Activated CD4-positive, alpha-beta memory T cell treated with anti-CD3 and anti-CD28 coated beads, Interleukin-2, amount 10 ng/mL, durations not matched to agents 7 days and 5 days (primary cell): ENCODE results near the gene FRMPD1. TPM values are rescaled to one million over a fixed set of nuclear protein-coding genes. Genes with fewer than 3 reads are reported as not detected.

Source experiments
- CTCF ChIA-PET: fragments of 350-600 bp; sonication (Branson Sonifier 250); formaldehyde crosslinking; loops from one replicate; lab custom pipeline; 2021; ENCODE audit warnings: antibody characterized with exemption, inconsistent platforms; lab: Charles Lee
- POLR2A ChIA-PET: fragments of 350-600 bp; sonication (Branson Sonifier 250); formaldehyde crosslinking; loops from one replicate; lab custom pipeline; 2021; ENCODE audit warnings: antibody characterized with exemption; lab: Charles Lee
- DNase-seq: peaks from one replicate; pipeline ENCODE4 v3.0.0-alpha.2; 2020
- H3K27ac Mint-ChIP-seq: one replicate; pipeline ENCODE4 v1.8.0; 2021; ENCODE audit warnings: mild to moderate bottlenecking, mixed read lengths
- H3K27me3 Mint-ChIP-seq: one replicate; pipeline ENCODE4 v1.8.0; 2021; ENCODE audit warnings: mixed read lengths
- H3K36me3 Mint-ChIP-seq: one replicate; pipeline ENCODE4 v1.8.0; 2021; ENCODE audit warnings: low read depth, mixed read lengths
- H3K4me1 Mint-ChIP-seq: one replicate; pipeline ENCODE4 v1.8.0; 2021; ENCODE audit warnings: mixed read lengths
- H3K4me3 Mint-ChIP-seq: one replicate; pipeline ENCODE4 v1.8.0; 2021; ENCODE audit warnings: mild to moderate bottlenecking, mixed read lengths
- H3K9me3 Mint-ChIP-seq: one replicate; pipeline ENCODE4 v1.8.0; 2021; ENCODE audit warnings: mixed read lengths
- total RNA-seq, 2 experiments: library from RNA; stranded (reverse); gene quantifications; one replicate each; pipeline ENCODE4 v1.2.3, GENCODE V29; 2021

Gene FRMPD1
- total RNA-seq, 2 experiments from 2014 or later = not detected

DNA sequence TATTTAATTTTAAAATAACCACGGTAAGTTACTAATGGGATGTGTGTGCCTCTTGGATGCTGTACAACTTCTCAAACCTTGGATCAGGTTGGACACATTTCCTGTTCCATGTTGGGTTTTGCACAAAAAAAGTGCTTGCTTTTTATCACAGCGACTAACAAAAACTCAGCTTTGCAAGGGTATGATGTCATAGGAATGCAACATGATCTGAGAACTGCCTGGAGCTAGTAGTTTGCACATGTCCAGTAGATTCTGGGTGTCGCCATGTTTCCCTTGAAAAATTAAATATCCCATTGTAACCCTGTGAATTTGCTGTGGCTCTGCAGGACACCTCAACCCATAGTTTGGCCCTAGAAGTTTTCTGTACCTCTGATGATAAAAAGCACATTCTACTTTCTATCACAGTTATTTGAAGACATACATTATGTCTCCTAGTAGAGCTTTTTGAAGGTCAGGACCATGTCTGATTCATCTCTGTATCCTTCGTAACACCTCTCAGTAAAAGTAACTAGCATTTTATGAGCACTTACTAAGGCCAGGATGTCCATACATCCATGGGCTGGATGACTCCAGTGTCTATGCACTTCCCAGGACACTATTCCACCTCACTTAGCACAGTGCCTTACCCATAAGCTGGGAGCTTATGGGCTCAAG, 11.5 kb upstream of the FRMPD1 start:
- Mint-ChIP-seq H3K9me3 (no peaks in the 10 kb centered on the region), H3K4me1 (no peaks in the 10 kb centered on the region), H3K27ac (no peak overlapping the region), H3K27me3 (peaks cover 23% of the 10 kb centered on the region), H3K4me3 (no peak overlapping the region), H3K36me3 (no peaks in the 10 kb centered on the region)
- ChIA-PET CTCF (no interaction called here), POLR2A (no interaction called here)
- no peak for DNase-seq

DNA sequence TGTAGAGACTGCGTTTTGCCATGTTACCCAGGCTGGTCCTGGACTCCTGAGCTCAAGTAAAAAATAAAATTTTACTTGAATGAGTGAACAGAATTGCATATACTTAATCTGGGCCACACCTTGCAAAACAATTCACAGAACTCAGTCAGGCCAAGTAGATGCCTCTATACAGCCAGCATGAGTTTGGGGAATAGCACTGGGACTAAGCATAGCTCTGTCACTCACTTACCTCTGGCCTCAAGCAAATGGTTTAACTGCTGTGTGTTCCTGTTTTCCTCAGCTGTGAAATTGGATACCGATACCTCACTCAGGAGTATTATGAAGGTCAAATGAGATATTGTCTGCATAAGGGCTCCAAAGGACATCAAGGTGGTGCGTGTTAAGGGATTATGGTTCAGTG, 10.9 kb upstream of the FRMPD1 start:
- Mint-ChIP-seq H3K4me3 (no peak overlapping the region), H3K4me1 (no peaks in the 10 kb centered on the region), H3K27me3 (peaks cover 24% of the 10 kb centered on the region), H3K9me3 (no peaks in the 10 kb centered on the region), H3K36me3 (no peaks in the 10 kb centered on the region), H3K27ac (no peak overlapping the region)
- no peak for DNase-seq
- POLR2A ChIA-PET = no interaction called here
- CTCF ChIA-PET = no interaction called here

DNA sequence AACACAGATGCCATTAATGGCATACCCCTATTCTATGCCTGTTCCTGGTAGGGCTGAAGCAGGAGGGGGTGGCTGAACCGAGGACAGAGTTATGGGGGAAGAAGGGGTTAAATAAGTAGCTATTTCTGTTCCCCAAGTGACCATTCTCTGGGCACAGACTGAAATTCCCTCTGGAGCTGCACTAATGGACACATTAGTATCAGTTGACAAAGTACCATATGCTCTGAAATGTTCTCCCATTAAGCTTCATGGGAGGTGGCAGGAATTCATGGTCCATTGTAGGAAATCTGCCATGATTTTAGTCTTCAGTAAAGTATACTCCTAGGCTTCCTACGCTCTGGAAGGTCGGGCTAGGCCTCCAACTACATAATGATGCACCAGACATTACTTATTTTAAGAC, 10.5 kb upstream of the FRMPD1 start:
- H3K27ac Mint-ChIP-seq = no peak overlapping the region
- no peaks in the 10 kb centered on the region for H3K4me1 Mint-ChIP-seq
- H3K27me3 Mint-ChIP-seq = peaks cover 28% of the 10 kb centered on the region
- CTCF ChIA-PET = no interaction called here
- POLR2A ChIA-PET = no interaction called here
- DNase-seq = no peak
- no peaks in the 10 kb centered on the region for H3K9me3 Mint-ChIP-seq
- H3K4me3 Mint-ChIP-seq = no peak overlapping the region
- H3K36me3 Mint-ChIP-seq = no peaks in the 10 kb centered on the region

DNA sequence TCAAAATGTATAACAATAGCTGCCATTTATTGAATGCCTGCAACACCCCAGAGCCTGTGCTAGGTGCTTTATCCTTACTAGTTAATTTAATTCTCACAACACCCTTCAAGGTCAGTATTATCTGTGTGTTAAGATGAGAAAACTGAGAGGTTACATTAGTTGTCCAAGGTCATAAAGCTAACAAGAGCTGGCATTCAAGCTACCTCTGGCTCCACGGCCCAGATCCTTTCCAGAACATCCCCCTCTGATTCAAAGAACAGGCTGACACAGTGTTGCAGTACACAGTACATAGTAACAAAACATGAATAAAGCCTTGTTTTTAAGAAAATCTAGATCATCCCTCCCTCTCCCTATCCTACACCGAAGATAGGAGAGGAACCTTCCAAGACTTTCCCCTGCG, 9.4 kb upstream of the FRMPD1 start:
- DNase-seq = no peak
- Mint-ChIP-seq H3K27ac (no peak overlapping the region), H3K4me1 (no peaks in the 10 kb centered on the region), H3K36me3 (no peaks in the 10 kb centered on the region), H3K4me3 (no peak overlapping the region), H3K27me3 (peaks cover 36% of the 10 kb centered on the region), H3K9me3 (no peaks in the 10 kb centered on the region)
- CTCF ChIA-PET = no interaction called here
- POLR2A ChIA-PET = interaction anchor here (0.5 kb wide), 1 partner anchor 251 kb away, joined by 3 read pairs; no protein-coding TSS in a partner anchor

DNA sequence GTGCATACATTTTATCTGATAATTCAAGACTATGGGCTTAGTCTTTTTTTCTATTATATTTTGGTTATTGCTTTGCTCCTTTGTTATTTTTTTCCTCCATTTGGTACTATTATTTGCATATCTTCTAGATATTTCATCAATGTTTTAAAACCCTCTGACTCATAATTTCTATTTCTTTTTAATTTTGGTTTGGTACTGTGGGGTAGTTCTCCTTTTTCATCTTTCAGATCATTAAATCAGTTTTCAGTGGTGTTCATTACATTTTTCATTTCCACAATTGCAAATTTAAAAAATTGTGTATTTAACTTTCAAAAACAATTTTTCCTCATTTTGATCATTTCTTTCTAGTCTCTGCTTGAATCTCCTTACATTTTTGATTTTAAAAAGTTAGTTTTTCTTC, 7.5 kb upstream of the FRMPD1 start:
- Mint-ChIP-seq H3K9me3 (no peaks in the 10 kb centered on the region), H3K4me1 (no peaks in the 10 kb centered on the region), H3K27ac (no peak overlapping the region), H3K27me3 (peaks cover 46% of the 10 kb centered on the region), H3K36me3 (no peaks in the 10 kb centered on the region), H3K4me3 (no peak overlapping the region)
- ChIA-PET CTCF (no interaction called here), POLR2A (no interaction called here)
- DNase-seq = no peak

DNA sequence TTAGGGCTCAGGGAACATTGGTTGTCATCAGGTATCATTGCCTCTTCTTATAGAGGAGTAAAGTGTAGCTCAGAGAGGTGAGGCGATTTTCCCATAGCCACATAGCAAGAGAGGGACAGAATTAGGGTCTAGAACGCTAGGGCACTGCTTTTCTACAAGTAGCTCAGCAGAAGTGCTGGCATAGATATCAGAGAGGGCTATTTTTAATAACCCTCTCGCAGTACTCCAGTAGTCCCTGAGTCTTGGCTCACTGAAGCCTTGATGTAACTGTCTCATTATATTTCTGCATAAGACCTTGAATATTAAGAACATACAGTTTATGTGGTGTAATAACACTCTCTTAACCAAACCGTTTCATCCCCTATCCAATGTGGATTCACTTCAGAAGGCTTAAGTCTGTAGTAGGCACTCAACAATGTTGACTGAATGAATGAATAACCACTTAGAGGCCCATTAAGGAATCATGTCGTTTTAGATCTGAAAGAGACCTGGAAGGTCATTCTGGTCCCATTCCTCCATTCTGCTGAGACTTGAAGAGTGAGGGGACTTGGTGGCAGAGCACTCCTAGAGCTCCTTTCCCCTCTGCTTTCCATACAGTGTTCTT, 4.7 kb upstream of the FRMPD1 start:
- Mint-ChIP-seq H3K4me3 (no peak overlapping the region), H3K4me1 (peaks cover 6% of the 10 kb centered on the region), H3K27ac (no peak overlapping the region), H3K27me3 (peaks cover 58% of the 10 kb centered on the region), H3K9me3 (no peaks in the 10 kb centered on the region), H3K36me3 (no peaks in the 10 kb centered on the region)
- no peak for DNase-seq
- POLR2A ChIA-PET = no interaction called here
- CTCF ChIA-PET = no interaction called here

DNA sequence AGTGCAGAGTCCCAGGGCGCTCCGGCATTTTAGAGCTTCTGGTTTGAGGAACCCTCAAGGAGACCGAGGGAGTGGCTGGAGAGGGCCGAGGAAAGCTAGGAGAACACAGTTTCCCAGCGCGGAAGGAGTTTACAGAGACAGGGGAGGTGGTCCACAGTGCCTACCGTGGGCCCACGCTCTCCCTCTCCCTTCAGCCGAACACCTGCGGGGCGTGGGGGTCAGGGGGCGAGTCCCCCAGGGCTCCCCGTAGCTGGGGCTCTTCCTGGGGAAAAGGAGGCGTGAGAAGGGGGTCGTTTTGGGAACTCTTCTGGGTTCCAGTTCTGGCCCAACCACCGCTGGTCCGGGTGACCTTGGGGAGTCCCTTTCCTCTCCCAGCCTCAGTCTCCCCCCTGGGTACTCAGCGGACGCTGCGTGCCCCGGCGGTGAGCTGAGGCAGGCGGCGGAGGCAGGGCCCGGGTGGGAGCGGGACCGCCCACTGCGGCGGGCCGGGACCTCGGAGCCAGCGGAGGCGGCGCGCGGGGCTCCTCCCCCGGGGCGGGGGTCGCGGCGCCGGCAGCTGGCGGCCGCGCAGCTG, 368 bp upstream of the FRMPD1 start:
- Mint-ChIP-seq H3K36me3 (no peaks in the 10 kb centered on the region), H3K27me3 (peaks cover 71% of the 10 kb centered on the region), H3K4me3 (peak overlapping the region; percentile 65), H3K9me3 (no peaks in the 10 kb centered on the region), H3K27ac (no peak overlapping the region), H3K4me1 (peaks cover 10% of the 10 kb centered on the region)
- no peak for DNase-seq
- POLR2A ChIA-PET = interaction anchor here (1.0 kb wide), 1 partner anchor 58 kb away, joined by 4 read pairs; the partner anchor contains the start of gene TOMM5
- CTCF ChIA-PET = interaction anchor here (0.6 kb wide), 1 partner anchor 305 kb away, joined by 3 read pairs; no protein-coding TSS in a partner anchor

DNA sequence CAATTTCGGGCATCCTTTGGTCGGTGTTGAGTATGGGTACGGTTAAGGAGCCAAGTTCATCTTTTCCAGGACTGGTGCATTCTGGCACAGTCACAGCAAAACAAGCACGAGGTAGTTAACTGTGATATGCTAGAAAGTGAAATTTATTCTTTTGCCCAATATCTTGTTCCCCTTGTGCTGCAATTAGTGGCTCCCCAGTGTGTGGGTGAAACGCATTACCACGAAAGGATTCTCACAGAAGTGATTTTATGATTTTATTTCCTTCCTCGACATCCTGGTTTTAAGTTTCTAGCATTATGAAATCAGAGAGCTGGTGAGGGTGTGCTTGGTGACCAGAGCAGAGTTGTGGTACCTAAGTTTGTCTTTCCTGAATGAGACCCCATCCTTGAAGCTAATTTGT, 1.5 kb downstream of the FRMPD1 start:
- DNase-seq = no peak
- CTCF ChIA-PET = no interaction called here

DNA sequence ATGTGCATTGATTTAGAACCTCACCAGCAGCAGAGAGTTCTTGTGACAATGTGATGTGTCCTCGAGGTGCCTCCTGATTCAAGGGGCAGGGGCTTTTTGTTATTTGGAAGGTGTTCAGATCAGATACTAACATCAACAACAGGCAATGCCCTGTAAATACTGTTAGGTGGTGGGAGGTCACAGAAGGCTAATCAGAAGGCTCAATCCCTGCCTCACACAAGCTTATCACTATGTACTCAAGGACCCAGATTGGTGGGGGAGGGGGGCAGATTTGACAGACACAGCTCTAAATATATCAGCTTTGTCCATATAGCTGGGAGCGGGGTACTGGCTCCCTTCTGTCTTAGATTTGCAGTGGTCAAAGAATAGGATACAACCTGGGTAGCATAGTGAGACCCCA, 2.6 kb downstream of the FRMPD1 start:
- Mint-ChIP-seq H3K36me3 (no peaks in the 10 kb centered on the region), H3K4me1 (peaks cover 10% of the 10 kb centered on the region), H3K4me3 (no peak overlapping the region), H3K27me3 (peaks cover 73% of the 10 kb centered on the region), H3K27ac (no peak overlapping the region), H3K9me3 (no peaks in the 10 kb centered on the region)
- POLR2A ChIA-PET = no interaction called here
- DNase-seq = no peak
- CTCF ChIA-PET = no interaction called here

More for the DNA sequence above, 1.5 kb downstream of the FRMPD1 start:
- H3K27me3 Mint-ChIP-seq = peaks cover 70% of the 10 kb centered on the region
- POLR2A ChIA-PET = no interaction called here
- no peaks in the 10 kb centered on the region for H3K9me3 Mint-ChIP-seq
- H3K36me3 Mint-ChIP-seq = no peaks in the 10 kb centered on the region
- no peak overlapping the region for H3K27ac Mint-ChIP-seq
- no peak overlapping the region for H3K4me3 Mint-ChIP-seq
- peaks cover 10% of the 10 kb centered on the region for H3K4me1 Mint-ChIP-seq

DNA sequence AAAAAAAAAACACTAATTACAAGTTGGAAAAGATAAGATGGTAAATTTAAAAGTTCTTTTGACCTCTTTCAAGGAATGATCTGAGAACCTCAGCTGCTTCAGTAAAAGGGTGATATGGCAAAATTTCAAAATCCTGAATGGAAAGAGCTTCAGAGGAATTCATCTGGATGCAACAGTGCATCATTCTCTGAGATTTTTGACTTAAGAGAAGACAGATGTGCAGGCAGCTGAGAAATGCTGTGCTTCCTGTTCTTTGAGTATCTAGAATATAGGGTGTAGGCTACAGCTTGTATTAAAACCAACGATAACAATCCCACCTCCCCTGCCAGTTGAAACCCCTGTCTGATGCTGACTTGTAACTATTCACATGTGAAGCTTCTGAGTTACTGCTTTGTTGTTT, 6.2 kb downstream of the FRMPD1 start:
- no peak for DNase-seq
- Mint-ChIP-seq H3K36me3 (no peaks in the 10 kb centered on the region), H3K27me3 (peaks cover 52% of the 10 kb centered on the region), H3K4me3 (no peak overlapping the region), H3K9me3 (no peaks in the 10 kb centered on the region), H3K27ac (no peak overlapping the region), H3K4me1 (no peaks in the 10 kb centered on the region)
- ChIA-PET POLR2A (interaction anchor here (1.2 kb wide), 1 partner anchor 64 kb away, joined by 3 read pairs; the partner anchor contains the start of gene TOMM5), CTCF (interaction anchor here (1.0 kb wide), 1 partner anchor 61 kb away, joined by 3 read pairs; no protein-coding TSS in a partner anchor)

DNA sequence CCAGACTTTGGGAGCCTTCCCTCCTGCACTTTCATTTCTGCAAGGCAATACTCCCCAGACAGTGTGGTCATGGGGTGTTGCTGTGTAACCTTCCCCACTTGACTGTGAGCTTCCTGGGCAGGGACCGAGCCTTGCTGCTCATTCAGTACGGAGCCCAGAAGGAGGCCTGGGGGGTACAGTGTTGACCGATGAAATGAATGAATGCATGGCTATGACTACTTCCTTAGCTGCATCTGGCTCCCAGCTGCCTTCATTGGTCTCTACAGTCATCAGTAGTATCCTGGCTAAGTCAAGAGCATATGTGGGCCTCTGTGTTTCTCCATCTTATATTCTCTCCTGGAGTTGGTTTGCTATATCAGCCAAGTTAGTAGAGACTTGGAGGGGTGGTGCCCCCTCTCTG, 9.9 kb downstream of the FRMPD1 start:
- ChIA-PET CTCF (no interaction called here), POLR2A (no interaction called here)
- no peaks in the 10 kb centered on the region for H3K9me3 Mint-ChIP-seq
- no peak overlapping the region for H3K27ac Mint-ChIP-seq
- H3K4me3 Mint-ChIP-seq = no peak overlapping the region
- DNase-seq = no peak
- peaks cover 51% of the 10 kb centered on the region for H3K27me3 Mint-ChIP-seq
- no peaks in the 10 kb centered on the region for H3K4me1 Mint-ChIP-seq
- no peaks in the 10 kb centered on the region for H3K36me3 Mint-ChIP-seq

DNA sequence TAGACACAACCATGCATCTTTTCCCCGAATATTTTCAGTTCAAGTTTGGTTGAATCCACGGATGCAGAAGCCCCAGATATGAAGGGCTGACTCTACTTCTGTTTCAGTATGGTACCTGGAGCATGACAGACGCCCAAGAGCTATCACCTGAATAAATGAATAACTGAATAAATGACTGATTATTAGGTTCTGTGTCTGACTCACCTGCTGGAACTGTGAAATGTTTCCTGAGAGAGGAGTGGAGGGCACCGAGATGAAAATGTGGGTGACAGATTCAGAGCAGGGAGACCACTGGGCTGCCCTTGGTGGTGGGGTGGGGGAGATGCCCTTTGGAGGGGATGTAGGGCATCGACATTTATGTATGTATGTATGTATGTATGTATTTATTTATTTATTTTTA, 13.2 kb downstream of the FRMPD1 start:
- no peak overlapping the region for H3K4me3 Mint-ChIP-seq
- peaks cover 44% of the 10 kb centered on the region for H3K27me3 Mint-ChIP-seq
- ChIA-PET POLR2A (no interaction called here), CTCF (no interaction called here)
- no peaks in the 10 kb centered on the region for H3K4me1 Mint-ChIP-seq
- DNase-seq = no peak
- no peaks in the 10 kb centered on the region for H3K9me3 Mint-ChIP-seq
- H3K36me3 Mint-ChIP-seq = no peaks in the 10 kb centered on the region
- no peak overlapping the region for H3K27ac Mint-ChIP-seq

DNA sequence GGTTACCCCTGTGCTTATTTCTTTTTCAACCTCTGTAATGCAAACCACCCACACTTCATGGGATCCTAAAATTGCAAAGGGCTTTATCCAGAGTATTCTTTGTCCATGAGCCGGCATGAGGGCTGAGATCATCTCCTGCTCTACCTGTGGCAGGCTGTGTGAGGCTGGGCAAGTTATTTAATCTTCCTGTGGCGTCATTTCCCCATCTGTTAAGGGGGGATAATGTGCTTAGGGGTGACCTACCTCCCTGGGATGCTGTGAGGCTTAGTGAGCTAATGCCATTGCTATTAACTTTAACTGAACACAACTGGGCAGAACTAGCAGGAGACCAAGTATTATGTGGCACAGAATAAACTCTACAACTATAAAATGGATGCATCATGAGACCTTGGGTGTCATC, 17.0 kb downstream of the FRMPD1 start:
- ChIA-PET POLR2A (no interaction called here), CTCF (no interaction called here)
- no peaks in the 10 kb centered on the region for H3K9me3 Mint-ChIP-seq
- no peak overlapping the region for H3K27ac Mint-ChIP-seq
- peaks cover 57% of the 10 kb centered on the region for H3K27me3 Mint-ChIP-seq
- no peak overlapping the region for H3K4me3 Mint-ChIP-seq
- DNase-seq = no peak
- H3K36me3 Mint-ChIP-seq = no peaks in the 10 kb centered on the region
- H3K4me1 Mint-ChIP-seq = no peaks in the 10 kb centered on the region
